Activated T-cell treated with anti-CD3 and anti-CD28 coated beads for 24 hours (primary cell): ENCODE results near the gene UBE2Q1.

ENCODE experiments used
- DNase-seq: peaks from one replicate; pipeline ENCODE4 v3.0.0-alpha.2; 2020; ENCODE audit warnings: low read depth

Gene UBE2Q1

DNA sequence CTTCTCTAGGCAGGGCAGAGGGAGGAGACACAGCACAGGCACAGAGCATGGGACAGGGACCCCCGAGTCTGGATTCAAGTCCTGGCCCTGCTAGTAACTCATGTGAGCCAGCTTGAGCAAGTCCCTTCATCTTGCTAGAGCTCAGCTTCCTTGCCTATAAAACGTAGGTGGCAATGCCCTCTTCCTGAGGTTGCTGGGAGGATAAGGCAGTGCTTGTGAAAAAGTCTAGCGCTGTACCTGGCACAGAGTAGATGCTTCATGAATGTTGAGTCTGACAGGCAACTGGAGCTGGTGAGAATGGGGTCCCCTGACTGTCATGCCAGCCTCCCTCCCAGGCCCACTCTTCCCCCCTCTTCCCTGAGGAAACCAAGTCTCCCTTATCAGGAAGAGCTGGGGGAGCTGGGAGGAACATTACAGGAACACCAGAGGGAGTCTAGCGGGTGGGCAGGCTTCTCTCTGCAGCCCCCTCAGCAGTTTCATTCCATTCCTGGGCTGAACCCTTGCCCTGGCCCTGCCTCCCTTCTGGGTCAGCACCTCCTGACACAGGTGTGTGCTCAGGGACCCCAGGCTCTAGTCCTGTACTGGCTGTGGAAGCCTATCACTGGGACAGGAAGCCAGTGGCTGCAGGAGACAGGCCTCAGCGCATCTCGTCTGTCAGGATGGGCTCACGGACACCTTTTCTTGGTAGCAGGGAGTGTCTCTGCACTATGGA is 19.0 kb upstream of the UBE2Q1 start:
- DNase-seq, result no peak

DNA sequence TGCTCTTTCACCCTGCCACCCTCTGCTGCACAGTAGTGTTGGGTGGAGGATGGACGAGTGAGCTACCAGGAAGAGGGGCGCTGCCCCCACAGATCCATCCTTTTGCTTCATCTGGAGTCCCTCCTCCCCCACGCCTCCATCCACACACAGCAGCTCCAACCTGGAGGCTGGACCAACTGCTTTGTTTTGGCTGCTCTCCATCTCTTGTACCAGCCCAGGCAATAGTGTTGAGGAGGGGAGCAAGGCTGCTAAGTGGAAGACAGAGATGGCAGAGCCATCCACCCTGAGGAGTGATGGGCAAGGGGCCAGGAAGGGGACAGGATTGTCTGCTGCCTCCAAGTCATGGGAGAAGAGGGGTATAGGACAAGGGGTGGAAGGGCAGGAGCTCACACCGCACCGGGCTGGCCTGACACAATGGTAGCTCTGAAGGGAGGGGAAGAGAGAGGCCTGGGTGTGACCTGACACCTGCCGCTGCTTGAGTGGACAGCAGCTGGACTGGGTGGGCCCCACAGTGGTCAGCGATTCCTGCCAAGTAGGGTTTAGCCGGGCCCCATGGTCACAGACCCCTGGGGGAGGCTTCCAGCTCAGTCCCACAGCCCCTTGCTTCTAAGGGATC is 17.6 kb upstream of the UBE2Q1 start:
- no peak for DNase-seq

DNA sequence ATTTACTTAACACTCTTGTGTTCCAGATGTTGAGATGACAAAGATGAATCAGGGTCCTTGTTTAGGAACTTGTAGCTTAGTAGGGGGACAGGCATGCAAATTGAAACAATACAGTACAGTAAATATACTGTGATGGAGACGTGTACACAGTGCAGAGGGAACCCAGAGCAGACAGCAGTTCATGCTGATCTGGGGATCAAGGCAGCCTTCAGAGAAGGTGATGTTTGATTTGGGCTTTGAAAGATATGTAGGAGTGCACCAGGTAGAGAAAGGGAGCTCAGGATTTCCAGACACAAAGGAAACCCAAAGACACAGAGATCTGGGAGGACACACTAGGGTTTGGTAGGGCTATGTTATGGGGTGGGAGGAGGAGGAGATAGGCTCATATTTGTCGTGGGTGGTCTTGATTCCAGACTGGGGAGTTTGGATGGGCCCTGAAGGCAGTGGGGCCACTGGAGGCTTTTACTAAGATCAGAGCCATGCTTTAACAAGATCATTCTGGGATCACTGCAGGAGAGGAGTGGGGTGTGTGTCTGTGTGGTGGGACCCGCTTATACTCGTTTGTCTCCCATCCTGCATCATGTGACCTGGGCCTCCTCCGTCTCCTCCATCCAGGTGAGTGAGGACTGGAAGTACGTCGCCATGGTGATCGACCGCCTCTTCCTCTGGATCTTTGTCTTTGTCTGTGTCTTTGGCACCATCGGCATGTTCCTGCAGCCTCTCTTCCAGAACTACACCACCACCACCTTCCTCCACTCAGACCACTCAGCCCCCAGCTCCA is 16.9 kb upstream of the UBE2Q1 start:
- no peak for DNase-seq

DNA sequence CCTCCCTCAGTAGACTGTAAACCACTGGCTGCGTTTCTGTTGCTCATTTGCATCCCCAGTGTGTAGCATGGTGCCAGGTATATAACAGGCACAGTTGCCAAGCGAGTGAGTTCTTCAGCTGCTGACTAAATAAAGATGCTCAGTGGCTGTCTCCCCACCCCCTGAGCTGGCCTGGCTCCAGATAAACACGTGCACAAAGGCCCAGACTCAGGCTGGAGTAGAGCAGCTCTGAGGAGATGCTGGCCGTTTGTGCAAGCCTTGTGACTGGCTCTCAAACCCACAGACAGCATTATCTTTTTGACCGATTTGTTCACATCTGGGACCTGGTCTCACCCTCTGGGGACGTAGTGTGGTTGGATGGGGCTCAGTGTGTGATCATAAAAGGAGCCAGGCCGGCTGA is 16.3 kb upstream of the UBE2Q1 start:
- no peak for DNase-seq

DNA sequence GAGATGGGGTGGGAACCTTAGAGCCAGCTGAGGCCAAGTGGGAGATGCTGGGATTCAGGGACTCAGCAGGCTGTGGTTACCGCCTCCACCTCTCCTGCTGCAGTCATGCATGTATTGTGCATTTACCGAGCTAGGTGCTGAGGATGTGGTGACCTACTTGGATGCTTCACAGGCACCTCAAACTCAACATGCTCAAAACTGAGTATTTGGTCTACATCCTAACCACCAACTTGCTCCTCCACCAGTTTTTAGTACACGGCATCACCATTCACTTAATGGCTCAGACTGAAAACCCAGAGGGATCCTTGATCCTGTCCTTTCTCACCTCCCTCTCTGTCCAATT is 14.7 kb upstream of the UBE2Q1 start:
- DNase-seq, result no peak

DNA sequence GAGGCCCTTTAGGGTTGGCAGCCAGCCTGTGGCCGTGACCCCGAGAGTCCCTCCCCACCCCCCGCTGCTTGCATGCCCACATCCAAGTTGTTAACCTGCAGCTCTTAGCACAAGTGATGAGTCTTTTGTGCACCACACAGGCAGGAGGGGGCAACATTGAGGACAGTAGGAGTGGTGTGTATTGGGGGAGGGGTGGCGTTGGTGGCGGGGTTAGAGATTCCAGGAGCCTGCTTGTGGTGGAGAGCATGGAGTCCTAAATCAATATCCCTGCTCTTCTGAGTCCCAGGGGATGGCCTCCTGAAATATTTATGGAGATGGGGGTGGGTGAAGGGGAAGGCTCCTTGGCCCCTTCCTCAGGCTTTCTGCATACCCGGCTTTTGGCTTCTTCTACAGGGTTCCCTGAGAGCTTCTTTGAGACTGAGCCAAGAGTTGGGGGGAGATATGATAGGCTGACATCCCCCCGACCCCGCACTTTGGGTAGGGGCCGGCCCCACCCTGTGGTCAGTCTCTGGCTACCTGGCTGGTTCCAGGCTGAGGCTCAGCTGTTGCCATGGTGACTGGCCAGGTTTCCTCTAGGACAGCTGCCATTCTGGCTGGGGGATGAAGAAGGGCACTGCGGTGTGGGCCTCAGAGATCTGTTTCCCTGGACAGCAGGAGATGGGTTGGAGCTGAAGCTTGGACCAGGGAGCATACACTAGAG is 14.2 kb upstream of the UBE2Q1 start:
- DNase-seq, result no peak

DNA sequence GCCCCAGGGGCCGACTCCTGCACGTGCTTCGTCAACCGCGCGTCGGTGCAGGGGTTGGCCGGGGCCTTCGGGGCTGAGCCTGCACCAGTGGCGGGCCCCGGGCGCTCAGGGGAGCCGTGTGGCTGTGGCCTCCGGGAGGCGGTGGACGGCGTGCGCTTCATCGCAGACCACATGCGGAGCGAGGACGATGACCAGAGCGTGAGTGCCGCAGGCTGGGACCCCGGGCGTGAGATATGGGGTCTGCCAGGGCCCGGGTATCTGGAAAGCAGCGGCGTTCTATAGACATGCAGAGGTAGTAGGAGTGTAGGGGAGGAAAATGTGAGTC is 13.5 kb upstream of the UBE2Q1 start:
- no peak for DNase-seq

DNA sequence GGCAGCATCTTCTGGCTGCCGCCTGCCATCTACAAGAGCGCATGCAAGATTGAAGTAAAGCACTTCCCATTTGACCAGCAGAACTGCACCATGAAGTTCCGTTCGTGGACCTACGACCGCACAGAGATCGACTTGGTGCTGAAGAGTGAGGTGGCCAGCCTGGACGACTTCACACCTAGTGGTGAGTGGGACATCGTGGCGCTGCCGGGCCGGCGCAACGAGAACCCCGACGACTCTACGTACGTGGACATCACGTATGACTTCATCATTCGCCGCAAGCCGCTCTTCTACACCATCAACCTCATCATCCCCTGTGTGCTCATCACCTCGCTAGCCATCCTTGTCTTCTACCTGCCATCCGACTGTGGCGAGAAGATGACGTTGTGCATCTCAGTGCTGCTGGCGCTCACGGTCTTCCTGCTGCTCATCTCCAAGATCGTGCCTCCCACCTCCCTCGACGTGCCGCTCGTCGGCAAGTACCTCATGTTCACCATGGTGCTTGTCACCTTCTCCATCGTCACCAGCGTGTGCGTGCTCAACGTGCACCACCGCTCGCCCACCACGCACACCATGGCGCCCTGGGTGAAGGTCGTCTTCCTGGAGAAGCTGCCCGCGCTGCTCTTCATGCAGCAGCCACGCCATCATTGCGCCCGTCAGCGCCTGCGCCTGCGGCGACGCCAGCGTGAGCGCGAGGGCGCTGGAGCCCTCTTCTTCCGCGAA is 12.9 kb upstream of the UBE2Q1 start:
- DNase-seq, result no peak

DNA sequence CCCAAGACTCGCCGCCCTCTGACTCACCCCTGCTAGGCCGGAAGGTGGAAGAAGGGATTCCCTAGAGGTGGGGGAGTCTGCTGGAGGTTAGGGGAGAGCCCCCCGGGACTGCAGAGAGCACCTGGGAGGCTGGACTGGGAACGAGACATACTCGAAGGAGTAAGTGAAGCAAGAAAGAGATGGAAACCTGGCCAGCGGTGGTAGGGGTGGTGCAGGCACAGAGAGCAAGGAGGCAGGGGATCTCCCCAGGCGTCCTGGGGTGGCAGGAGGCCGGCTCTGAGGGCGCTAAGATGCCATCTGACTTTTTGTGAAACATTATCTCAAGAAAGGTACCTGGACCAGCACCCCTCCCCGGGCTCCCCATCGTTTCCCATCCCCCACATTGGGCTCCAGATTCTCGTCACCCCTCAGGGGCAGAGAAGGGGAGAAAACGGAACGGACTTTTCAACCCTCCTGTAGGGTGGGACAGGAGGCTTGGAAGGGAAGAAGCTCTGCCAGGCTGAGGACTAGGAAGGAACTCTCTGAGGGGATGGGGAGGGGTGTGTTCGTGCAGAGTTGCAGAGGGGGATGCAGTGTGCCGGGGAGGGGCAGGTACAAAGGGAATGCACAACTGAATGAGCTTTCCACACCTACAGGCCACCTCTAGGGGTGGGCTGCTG is 9.8 kb upstream of the UBE2Q1 start:
- DNase-seq, result no peak

DNA sequence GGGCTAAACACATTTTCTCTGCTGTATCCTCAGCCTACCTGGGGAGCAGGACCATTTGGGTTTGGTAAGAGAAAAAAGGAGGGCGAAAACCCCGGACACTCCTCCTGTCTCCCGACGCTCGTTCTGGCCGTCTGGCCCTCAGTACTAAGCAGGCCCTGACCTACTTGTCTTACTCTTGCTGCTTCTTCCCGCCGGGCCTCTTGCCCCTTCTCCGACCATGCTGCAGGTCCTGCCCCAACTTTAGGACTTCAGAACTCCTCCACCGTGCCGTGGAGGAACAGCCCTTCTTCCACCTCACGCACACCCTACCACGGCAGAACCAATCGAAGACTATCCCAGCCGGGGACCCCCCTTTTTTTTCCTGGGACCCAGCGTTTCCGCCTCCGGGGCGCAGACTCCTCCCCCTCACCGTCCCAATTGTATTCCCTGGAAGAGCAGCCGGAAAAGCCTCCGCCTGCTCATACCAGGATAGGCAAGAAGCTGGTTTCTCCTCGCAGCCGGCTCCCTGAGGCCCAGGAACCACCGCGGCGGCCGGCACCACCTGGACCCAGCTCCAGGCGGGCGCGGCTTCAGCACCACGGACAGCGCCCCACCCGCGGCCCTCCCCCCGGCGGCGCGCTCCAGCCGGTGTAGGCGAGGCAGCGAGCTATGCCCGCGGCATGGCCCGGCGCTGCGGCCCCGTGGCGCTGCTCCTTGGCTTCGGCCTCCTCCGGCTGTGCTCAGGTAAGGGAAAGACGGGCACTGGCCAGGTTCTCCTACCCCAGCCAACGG is 9.1 kb upstream of the UBE2Q1 start, which contains the start of gene CHRNB2:
CHRNB2 (plus strand) TSS at position 393 of the 771 bp plus-strand sequence; CDS start at position 660, 267 bp downstream.
- DNase-seq, result peak; percentile 55

DNA sequence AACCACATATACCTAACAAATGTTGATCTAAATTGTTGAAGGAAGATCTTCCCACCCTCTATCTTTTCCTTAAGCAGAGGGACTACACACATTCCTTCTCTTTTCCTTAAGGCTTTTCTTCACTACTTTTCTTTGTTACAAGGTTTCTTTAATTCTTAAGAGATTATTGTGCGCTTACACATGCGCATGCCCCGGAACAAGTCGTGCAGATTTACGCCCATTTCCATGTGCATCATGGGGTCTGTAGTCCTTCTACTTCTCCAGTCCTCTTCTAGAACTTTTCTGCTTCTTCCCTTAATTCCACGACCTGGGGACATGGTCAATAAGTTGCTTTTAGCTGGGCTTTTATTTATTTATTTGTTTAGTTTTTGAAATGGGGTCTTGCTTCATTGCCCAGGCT is 7.4 kb upstream of the UBE2Q1 start:
- DNase-seq, result no peak

DNA sequence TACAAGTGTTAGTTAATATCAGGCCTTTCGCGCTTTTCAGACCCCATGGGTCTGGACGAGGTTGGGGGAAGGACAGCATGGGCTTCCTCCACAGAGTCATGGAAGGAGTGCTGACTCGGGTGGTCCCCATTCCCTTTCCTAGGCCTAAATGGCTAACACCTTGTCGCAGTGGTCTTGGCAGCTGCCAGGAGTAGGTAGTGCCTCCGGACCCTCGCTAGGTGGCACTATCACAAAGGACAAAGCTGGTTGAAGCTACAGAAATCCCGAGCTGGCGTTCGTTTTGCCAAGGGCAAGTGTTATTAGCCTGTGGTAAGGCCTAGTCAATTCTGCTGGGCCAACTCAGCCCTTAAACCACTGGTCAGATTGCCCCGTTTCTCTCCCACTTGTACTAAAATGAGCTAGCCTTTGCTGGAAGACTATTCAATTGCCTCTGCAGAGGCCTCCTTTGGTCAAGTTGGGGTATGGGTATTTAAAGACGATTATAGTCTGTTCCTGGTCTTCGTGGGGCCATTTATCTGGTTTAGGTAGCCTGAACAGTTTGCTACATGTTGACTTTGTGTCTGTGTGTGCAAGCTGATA is 1.1 kb upstream of the UBE2Q1 start:
- DNase-seq, result peak; percentile 82

DNA sequence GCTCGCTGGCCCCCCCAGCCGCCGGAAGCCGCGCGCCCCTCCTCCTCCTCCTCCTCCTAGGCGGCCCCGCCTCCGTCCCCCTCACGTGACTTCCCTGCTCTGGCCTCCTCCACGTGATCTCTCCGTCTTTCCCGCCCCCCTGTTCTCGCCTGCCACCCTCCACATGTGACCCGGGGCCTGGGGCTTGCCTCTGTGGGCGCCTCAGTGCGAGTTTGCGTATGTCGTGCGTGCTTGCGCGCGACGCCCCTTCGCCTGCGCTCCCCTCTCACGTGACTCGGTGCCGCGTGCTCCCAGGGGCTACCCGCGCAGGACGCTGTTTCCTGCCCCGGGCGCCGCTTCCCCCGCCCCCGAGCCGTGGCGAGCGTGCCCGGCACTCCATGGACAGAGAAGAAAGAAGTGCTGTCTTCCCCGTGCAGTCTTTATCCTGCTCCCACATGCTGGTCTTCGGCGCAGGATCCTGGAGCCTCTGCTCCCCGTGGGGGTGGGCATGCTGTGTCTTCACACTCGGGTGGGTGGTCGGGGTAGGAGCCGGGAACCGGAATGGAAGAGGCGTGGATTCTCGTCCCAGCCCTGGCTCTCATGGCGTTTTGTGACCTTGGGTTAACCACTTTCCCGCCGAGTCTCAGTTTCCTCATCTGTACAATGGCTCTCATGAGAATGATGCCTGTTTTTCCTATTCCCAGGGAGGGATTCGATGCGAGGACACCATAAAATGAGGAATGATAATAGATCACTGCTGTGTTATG is 431 bp upstream of the UBE2Q1 start:
- DNase-seq, result peak; percentile 99

DNA sequence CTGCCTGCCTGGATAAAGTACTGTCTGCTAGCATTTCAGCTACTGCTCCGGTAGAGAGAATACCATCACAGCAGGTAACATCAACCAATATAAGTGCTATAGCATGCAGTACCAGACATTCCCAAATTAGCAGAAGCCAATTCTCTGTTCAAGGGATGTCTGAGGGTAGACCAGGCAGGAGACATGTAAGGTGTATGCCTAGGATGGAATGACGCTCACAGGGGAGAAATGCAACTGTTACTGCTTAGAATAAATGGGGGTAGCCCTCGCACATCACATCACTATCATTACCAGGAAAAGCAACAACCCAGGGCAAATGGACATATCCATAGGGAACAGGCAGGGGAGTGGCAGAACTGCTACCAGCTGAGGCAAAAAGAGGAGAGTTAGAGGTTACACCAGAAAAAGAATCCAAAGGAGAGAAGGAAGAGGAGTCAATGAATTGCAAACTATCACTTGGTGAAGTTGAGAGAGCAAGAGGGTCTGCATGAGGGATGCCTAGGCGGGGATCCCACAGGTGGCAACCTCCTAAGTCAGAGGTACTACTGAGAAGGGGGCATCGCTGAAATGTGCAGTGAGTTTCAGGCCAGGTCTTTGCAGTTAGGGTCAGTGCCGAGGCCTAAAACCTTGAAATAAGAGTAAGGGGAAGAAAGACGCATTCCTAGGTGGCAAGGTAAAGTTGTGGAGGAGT is 1.1 kb downstream of the UBE2Q1 start:
- no peak for DNase-seq

DNA sequence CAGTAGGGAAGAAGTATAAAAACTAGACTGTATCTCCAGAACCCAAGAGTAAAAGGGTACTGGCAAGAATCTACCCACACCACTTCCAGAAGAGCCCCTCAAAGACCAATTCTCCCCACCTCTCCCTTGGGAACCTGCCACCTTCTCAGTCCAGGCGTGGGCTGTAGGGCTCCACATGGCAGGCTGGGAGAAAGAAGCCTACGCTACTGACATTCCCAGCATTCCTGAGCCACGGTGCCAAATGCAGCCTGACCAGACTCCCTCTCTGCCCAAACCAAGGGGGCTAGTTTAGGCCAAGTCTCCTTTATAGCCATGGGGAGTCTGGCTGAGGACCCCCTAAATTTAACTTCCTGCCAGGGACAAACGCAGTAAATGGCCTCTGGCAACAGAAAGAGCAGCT is 2.0 kb downstream of the UBE2Q1 start:
- no peak for DNase-seq

DNA sequence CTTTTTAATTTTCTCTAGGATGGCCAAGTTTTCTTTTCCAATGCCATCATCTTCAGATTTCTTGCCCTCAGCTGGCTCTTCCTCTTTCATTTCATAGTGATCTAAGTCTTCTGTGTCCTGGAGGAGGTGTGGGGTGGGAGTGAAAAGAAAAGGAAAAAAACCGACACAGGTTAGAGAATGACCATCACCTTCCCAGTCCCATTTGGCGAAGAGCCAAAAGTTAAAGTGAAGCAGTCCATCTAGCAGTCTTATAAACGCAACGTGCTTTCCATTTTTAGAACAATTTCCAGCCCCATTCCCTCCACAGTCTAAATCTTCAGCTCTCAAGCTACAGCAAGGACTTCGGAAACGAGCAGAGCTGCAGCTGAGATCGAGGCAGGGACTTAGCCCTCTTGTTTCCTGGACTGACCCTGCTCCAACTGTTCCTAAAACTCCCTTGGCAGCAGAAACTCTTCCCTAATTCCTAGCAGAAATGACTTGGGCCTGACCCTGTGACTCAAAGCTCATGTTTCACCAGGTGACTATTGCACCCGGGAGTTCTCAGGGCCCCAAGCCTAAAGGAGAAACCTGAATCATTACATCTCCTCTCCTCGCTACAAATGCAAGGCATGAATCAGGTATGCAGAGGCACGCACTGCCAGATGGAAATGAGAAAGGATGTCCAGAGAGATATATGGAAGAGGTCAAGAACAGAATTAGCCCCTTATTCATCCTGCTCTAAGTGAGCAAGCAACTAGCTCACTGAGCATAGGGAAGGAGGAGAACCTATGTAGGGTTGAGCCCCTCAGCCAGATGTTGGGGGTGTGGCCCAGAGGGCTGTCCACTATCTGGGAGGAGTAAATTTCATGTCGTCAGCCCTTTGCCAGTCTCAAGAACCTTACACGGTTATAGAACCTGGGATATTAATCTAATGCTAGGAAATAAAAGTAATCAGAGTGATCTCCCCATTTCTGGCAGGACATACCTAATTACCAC is 5.1 kb downstream of the UBE2Q1 start:
- DNase-seq, result no peak

DNA sequence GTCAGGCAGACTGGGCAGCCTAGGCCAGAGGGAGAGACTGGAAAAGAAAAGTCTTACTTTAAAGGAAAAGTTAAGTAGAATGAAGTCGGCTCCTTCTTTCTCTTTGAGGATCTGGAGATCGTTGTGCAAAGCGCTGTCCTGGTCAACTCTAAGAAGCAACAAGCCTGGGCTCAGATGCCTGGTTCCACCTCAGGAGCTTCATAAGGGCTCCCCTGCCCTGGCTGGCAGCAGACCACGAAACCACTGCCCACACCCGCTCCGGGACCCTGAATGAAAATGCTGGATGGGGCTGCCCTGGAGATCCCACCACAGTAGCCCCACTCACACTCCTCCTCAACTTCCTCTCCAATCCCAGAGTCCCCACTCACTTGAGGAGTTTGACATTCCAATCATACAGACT is 6.4 kb downstream of the UBE2Q1 start:
- no peak for DNase-seq

DNA sequence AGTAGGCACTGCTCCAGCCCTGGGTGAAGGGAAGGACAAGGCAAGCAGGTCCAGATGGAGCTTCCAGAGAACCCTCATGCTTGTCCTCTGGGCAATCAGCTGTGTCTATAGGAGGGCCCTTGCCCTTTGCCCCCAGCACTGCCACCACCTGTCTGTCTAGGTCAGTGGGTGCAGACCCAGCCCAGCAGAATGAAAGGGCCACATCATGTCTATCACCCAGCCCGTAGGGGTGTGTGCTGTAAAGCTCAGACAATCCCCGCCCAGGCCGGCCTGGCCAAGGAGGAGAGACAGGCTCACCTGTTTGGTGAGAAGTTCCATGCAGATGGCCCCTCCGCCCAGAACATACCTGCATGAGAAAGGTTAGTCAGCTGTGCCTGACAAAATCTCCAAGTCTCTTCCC is 7.0 kb downstream of the UBE2Q1 start:
- DNase-seq, result no peak
